HG02763 (cell line): ENCODE data around the gene UGGT1.

Experiments used
- ATAC-seq: cut with Tn5 transposase; IDR thresholded peaks from one replicate; pipeline ENCODE4 v1.9.1; 2021; ENCODE audit warnings: mild to moderate bottlenecking, moderate library complexity; ENCODE audit not compliant: unreplicated experiment

The UGGT1 gene

GRCh38 chr2:128215897-128216642, 125.1 kb downstream of the UGGT1 start:
- ATAC-seq = no peak

DNA sequence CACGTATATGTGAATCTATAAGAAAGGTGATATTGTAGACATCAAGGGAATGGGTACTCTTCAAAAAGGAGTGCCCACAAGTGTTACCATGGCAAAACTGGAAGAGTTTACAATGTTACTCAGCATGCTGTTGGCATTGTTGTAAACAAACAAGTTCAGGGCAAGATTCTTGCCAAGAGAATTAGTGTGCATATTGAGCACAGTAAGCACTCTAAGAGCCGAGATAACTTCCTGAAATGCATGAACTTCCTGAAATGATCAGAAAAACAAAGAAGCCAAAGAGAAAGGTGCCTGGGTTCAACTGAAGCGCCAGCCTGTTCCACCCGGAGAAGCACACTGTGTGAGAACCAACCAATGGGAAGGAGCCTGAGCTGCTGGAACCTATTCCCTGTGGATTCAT, 126.7 kb downstream of the UGGT1 start:
- no peak for ATAC-seq

GRCh38 chr2:128219891-128220290, 128.9 kb downstream of the UGGT1 start:
- no peak for ATAC-seq

- ATAC-seq = no peak
Observed at GRCh38 chr2:128227862-128228261, 136.9 kb downstream of the UGGT1 start.

DNA sequence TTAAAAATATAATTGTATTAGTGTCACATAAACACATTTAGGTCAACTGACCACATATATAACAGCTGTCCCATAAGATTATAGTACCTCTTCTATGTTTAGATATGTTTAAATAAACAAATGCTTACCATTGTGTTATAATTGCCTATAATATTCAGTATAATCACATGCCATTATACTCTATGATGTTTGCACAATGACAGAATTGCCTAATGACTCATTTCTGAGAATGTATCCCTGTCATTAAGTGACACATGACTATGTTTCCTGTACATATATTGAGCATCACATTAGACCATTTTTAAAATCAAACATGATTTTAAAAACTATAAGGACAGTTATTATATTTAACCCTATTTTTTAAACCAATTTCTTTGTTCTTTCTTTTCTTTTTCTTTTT, 137.9 kb downstream of the UGGT1 start:
- no peak for ATAC-seq

DNA sequence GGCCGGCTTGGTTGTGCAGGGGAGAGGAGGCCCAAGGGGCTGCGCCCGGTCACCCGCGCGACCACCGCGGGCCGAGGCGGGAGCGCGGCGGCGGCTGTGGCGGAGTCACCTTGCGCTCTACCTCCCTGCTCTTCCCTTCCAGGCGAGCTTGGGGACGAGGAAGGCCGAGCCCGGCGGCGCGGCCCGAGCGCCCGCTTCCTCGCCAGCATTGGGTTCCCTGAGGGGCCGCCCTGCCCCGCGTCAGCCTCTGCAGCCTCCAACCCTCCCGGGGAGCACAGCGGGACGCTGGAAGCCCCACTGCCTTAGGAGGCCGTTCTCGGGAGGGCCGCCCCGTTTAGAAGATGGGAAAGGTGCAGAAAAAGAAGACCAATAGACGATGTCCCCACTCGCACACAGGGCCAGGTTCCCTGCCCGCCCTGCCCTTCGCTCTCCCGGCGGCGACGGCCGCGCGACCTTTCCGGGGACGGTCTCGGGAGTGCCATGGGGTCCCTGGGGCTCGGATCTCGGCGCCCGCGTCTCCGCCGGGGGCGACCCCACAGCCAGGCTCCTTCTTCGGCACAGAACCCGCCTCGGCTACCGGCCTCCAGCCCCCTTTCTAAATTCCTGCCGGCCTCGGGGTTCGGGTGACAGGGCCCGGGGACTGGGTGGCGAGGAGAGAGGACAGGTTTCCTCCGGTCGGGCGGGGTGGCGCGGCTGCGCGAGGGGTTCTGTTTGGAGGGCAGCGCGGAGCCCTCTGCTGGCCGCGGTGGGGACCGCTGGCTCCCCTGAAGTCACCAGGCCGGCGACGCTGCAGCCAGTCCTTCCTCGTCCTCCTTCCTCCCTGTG, 142.2 kb downstream of the UGGT1 start:
- peak; percentile 96 for ATAC-seq

GRCh38 chr2:128233790-128234395, 142.9 kb downstream of the UGGT1 start:
- ATAC-seq = no peak

GRCh38 chr2:128234613-128235012, 143.6 kb downstream of the UGGT1 start:
- ATAC-seq = no peak

GRCh38 chr2:128235581-128235980, 144.6 kb downstream of the UGGT1 start:
- ATAC-seq = no peak

DNA sequence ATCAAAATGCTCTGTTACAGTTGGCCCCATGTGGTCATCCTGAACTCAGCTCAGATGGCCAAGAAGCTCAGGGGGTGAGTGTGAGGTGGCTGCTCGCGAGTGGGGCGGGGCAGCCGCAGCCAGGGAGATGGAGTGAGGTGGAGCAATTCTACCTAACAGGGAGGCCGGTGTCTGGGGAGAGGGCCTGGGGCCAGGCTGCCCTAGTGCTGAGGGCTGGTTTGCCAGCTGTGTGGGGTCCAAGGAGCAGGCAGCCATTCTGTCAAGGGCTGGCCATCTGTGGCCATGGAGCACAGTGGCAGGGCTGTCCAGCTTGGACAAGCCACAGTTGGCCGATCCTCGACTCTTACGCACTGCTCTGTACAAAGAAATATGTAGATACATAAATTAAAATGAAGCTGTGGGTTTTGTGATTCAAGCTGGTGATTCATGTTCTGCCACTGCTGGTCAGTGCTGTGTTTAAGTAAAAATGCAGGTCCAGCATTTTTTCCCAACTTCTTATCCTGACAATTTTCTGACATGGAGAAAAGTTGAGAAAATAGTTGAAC, 145.6 kb downstream of the UGGT1 start:
- ATAC-seq = no peak

- ATAC-seq = no peak
Observed at GRCh38 chr2:128237081-128237534, 146.1 kb downstream of the UGGT1 start.

- ATAC-seq = no peak
Observed at GRCh38 chr2:128237911-128238697, 147.1 kb downstream of the UGGT1 start.

- no peak for ATAC-seq
Observed at GRCh38 chr2:128241896-128242295, 150.9 kb downstream of the UGGT1 start.
